Spleen (tissue), 7 donors: ENCODE measurements around the gene BLZF1.

Experiments
- CTCF ChIP-seq, 11 experiments: fragments of 200-600 bp in 7 of 11; fragments of 450-650 bp in 4 of 11; sonication (generic) in 4 of 11; IDR thresholded peaks in 8 of 11; conservative IDR thresholded peaks in 3 of 11; 1 replicate in 7 of 11; 2 replicates in 4 of 11; pipeline versions ENCODE4 v1.4.0 to v1.8.0; 2016 to 2021; ENCODE audit warnings: antibody characterized with exemption in 11 of 11, inconsistent platforms in 4 of 11, mild to moderate bottlenecking in 1 of 11
- POLR2AphosphoS5 ChIP-seq, 3 donors: sonication (generic); formaldehyde crosslinking; IDR thresholded peaks; one replicate each; pipeline ENCODE4 v1.5.1; 2017; ENCODE audit warnings: antibody characterized with exemption in 3 of 3
- donor health status: DM: no; HTN: no; CAD: no; lungs with moderate emphysema.
- donor health status: DM: no; HTN: no; CAD: no.
- donor health status: DM: no; HTN: no; CAD: no.

- TF ChIP-seq CTCF (IDR thresholded peaks at IDR 0.05 in 8 of 11, conservative IDR thresholded peaks at IDR 0.05 in 3 of 11) = peak; percentile 68 to 87 (median 77)
- TF ChIP-seq POLR2AphosphoS5 (IDR thresholded peaks at IDR 0.05) = no peak
These were observed 19.5 kb upstream of the BLZF1 start for GRCh38 chr1:169348383-169349036.
